ENCODE data around the gene STK38L. TPM values are rescaled to one million over a fixed set of nuclear protein-coding genes. Genes with fewer than 3 reads are reported as not detected.

The STK38L gene
- total and polyA plus RNA-seq, 9 of the 15 experiments (the other 6 are each of a cell fraction or from before 2014, with no cell fraction given) = 2.6 to 10.7 (median 6.9) TPM

GRCh38 chr12:27336282-27336653, 92.2 kb downstream of the STK38L start:
- no peak overlapping the region for H2AFZ ChIP-seq (ENCODE audit: low read depth, low read length)
- no peak overlapping the region for H3K9ac ChIP-seq (ENCODE audit: insufficient read depth in 1 of 2, low read depth in 2 of 2, low read length in 2 of 2)
- BruUV-seq (replicated peaks) = no TSS peak
- H3K9me1 ChIP-seq (ENCODE audit: control insufficient read depth, insufficient read depth, low read length) = no peaks in the 10 kb centered on the region
- in situ Hi-C loops (cut with MboI) = no loop called here
- no peak for DNase-seq (ENCODE audit: extremely low read depth in 1 of 4, low spot score in 3 of 4)
- CTCF ChIA-PET (ENCODE audit: low intra/inter-chr PET ratio) = no interaction called here
- ATAC-seq = no peak
- no peak overlapping the region for H3K27ac ChIP-seq (ENCODE audit: extremely low read depth, low read depth, low read length)
- no peaks in the 10 kb centered on the region for H3K9me3 ChIP-seq (replicated peaks; ENCODE audit: control insufficient read depth, insufficient read depth, low read depth, low read length)
- intact Hi-C loops (cut with micrococcal nuclease) = no loop called here
- H3K36me3 ChIP-seq (ENCODE audit: control insufficient read depth, insufficient read depth, low read length) = no peaks in the 10 kb centered on the region
- POLR2A ChIA-PET = no interaction called here
- 9% methylated on average over 2 of the region's 2 CpGs for WGBS (ENCODE audit: insufficient coverage, low coverage, missing lambda C conversion rate)
- no peaks in the 10 kb centered on the region for H3K79me2 ChIP-seq (ENCODE audit: control insufficient read depth, insufficient read depth, low read length)
- H3K27me3 ChIP-seq (ENCODE audit: control insufficient read depth in 2 of 2, insufficient read depth in 2 of 2, low read length in 2 of 2) = peaks cover 25 to 27% of the 10 kb centered on the region in 2 experiments
- no peak overlapping the region for H3K4me2 ChIP-seq (ENCODE audit: insufficient read depth, low read length)
- no peak for TF ChIP-seq ZNF12 (CRISPR knock-in tag; IDR thresholded peaks at IDR 0.05)
- TF ChIP-seq ZNF696 (CRISPR knock-in tag; conservative IDR thresholded peaks at IDR 0.05) = no peak
- TF ChIP-seq ZNF830 (CRISPR knock-in tag; IDR thresholded peaks at IDR 0.05) = no peak
- H4K20me1 ChIP-seq (replicated peaks; ENCODE audit: control insufficient read depth, insufficient read depth, low read length) = no peaks in the 10 kb centered on the region
- peaks cover 7 to 13% of the 10 kb centered on the region in 2 experiments; a peak in 3 of 5 replicates for H3K4me1 ChIP-seq (replicated peaks in 1 of 2; ENCODE audit: control insufficient read depth in 2 of 2, insufficient read depth in 2 of 2, low read length in 2 of 2)
- no peak for FAIRE-seq
- no peak overlapping the region for H3K4me3 ChIP-seq

GRCh38 chr12:27337376-27337775, 93.3 kb downstream of the STK38L start:
- in situ Hi-C loops (cut with MboI) = no loop called here
- WGBS (ENCODE audit: insufficient coverage, low coverage, missing lambda C conversion rate) = 0% methylated on average over 1 of the region's 1 CpG
- intact Hi-C loops (cut with micrococcal nuclease) = no loop called here
- ATAC-seq (no peak), FAIRE-seq (no peak), DNase-seq (ENCODE audit: extremely low read depth in 1 of 4, low spot score in 3 of 4) (no peak)
- no TSS peak for BruUV-seq (replicated peaks)
- H3K4me2 ChIP-seq (ENCODE audit: insufficient read depth, low read length) = no peak overlapping the region
- H3K4me3 ChIP-seq = no peak overlapping the region
- H3K36me3 ChIP-seq (ENCODE audit: control insufficient read depth, insufficient read depth, low read length) = no peaks in the 10 kb centered on the region
- H2AFZ ChIP-seq (ENCODE audit: low read depth, low read length) = no peak overlapping the region
- peaks cover 19% of the 10 kb centered on the region in 2 experiments for H3K27me3 ChIP-seq (ENCODE audit: control insufficient read depth in 2 of 2, insufficient read depth in 2 of 2, low read length in 2 of 2)
- no peaks in the 10 kb centered on the region for H3K9me1 ChIP-seq (ENCODE audit: control insufficient read depth, insufficient read depth, low read length)
- ChIA-PET CTCF (ENCODE audit: low intra/inter-chr PET ratio) (no interaction called here), POLR2A (no interaction called here)
- no peak overlapping the region for H3K9ac ChIP-seq (ENCODE audit: insufficient read depth in 1 of 2, low read depth in 2 of 2, low read length in 2 of 2)
- no peaks in the 10 kb centered on the region for H3K9me3 ChIP-seq (replicated peaks; ENCODE audit: control insufficient read depth, insufficient read depth, low read depth, low read length)
- no peaks in the 10 kb centered on the region for H3K79me2 ChIP-seq (ENCODE audit: control insufficient read depth, insufficient read depth, low read length)
- H3K27ac ChIP-seq (ENCODE audit: extremely low read depth, low read depth, low read length) = no peak overlapping the region
- peaks cover 0 to 13% of the 10 kb centered on the region in 2 experiments; a peak in 3 of 5 replicates for H3K4me1 ChIP-seq (replicated peaks in 1 of 2; ENCODE audit: control insufficient read depth in 2 of 2, insufficient read depth in 2 of 2, low read length in 2 of 2)
- no peaks in the 10 kb centered on the region for H4K20me1 ChIP-seq (replicated peaks; ENCODE audit: control insufficient read depth, insufficient read depth, low read length)
- TF ChIP-seq ZNF764 (CRISPR knock-in tag; IDR thresholded peaks at IDR 0.05; ENCODE audit: low read depth) (no peak), LARP7 (IDR thresholded peaks at IDR 0.05) (no peak), AFF1 (IDR thresholded peaks at IDR 0.05; ENCODE audit: low read depth in 1 of 2, partially characterized antibody in 2 of 2) (no peak), FOS (IDR thresholded peaks at IDR 0.05; ENCODE audit: extremely low read depth, insufficient read length) (no peak), ZNF212 (CRISPR knock-in tag; IDR thresholded peaks at IDR 0.05) (no peak), HNRNPH1 (optimal IDR thresholded peaks at IDR 0.05; ENCODE audit: low read depth, low read length) (no peak), MAFG (tag; conservative IDR thresholded peaks at IDR 0.05) (no peak), FOXJ3 (CRISPR knock-in tag; IDR thresholded peaks at IDR 0.05) (no peak)

Data from K562 (cell line).